Measurements from ENCODE around the gene DCP1B.

Gene DCP1B

DNA sequence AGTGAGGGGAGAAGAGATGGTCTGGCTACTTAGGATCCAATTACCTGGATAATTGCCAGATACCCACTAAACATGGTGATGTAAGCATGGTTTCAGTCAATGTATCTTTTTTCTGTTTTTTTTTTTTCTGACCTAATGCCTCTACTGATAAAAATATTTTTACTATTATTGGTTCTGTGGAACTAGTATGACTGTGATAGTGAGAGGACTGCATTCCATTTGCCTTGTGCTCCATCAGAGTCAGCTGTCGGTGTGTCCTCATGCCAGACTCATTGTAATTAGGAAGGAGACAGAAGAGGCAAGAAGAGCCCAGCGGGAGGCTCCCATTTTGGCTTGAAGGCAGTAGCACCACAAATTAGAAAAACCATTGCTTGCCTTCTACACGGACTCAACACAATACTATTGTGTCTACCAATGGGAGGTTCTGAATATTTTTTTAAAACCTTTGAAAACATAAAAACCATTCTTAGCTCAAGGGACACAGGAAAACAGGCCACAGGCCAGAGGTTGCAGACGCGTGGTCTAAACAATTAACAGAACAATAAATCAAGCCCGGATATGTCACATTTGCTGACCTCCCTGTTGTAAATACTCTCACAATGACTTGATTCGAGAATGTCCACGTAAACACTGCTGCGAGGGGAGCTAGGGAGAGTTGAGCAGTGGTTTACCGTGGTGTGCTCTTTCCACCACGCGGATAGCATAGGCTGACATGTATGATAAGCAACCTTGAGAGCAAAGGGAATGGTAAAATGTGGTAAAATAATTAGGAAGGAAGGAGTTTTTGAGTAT, 13.5 kb upstream of the DCP1B start:
- no peak for DNase-seq (ENCODE audit: low spot score)

DNA sequence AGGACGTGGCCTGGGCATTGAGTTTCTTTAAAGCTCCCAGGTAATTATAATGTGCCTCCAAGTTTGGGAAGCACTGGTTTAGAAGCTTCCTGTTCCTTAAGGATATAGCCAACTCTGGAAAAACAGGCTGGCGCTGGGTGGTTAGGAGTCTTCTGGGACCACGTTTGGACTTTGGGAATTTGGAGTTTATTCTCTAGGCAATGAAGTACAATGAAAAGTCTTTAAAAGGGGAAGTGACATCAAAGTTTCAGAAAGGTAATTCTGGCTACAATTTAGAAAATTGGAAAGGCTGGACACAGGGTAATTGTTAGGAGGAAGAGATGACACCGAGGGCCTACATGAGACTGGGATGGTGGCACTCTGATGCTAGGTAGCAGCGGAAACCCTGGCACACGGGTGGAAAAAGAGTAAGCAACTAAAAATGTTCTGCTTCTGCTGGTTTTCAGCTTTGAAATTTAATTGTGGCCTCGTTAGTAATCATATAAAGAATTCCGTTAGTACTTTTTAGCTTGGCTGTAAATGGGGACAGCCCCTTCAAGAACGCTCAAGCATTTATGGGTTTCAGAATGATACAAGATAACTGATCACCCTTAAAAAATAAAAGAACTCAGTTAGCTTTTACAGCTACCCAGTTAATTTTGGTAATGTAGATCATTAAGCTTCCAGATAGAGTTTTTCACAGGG, 12.7 kb upstream of the DCP1B start:
- DNase-seq (ENCODE audit: low spot score): no peak

DNA sequence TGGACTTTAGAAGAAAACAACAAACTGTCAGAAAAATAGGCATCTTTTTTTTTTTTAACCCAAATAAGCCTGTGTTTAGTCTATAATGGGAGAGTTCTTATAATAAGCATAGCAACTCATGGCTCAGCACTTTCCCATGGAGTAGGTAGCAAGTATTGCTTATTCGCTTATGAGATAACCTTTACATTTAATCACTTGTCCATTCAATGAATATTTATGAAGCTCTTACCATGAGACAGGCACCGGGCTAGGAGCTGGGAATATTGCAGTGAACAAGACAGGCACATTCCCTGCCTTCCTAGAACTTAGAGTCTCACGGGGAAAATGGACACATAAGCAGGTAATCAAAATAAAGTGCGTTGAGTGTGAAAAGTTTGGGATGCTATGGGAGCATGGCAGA, 10.0 kb upstream of the DCP1B start:
- no peak for DNase-seq (ENCODE audit: low spot score)

DNA sequence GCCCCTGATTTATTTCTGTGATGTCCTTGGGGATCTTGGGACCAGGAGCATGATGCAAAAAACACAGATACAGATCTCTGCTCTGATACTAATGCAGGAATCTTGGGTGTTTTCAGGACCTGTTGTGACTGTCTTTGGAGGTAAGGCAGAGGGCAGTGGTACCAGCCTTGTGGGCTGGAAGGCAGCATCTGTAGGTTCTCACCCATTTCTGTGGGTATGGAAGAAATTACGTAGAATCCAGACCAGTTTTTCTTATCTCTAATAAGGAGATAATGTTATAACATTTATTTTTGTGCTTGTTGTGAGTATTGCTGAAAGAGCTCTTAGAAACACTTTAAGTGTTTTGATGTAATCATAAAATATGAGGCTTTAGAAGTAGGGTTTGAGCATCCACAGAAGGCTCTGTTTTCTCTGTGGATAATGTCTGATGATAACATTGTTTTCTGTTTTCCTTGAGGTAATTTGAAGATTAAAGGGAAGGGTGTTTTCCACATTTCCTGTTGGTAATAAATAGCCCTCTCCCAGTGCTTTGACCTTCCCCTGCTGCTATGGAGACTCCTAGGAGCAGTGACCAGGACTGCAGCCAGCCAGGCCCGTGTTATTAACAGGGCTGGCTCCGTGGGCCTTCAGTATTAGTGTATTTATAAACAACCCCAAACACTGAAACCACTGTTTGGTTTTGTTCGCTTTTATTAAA, 9.4 kb upstream of the DCP1B start:
- DNase-seq (ENCODE audit: low spot score): no peak

DNA sequence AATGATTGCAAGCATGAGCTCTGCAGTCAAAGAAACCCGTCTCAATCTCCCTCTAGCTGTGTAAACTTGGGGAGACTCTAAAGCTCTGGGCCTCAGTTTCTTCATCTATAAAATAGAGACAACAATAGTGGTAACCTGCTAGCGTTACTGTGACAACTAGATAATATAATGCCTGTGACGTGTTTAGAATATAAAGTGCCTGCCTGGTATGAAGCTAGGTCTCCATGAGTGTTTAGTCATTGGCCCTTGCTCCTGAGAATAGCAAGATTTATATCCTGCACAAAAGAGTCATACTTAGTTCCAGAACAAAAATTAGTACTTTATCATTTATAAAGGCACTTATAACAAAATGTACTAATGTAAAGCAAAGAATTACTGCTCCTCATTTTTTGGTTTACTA, 8.8 kb upstream of the DCP1B start:
- no peak for DNase-seq (ENCODE audit: low spot score)

DNA sequence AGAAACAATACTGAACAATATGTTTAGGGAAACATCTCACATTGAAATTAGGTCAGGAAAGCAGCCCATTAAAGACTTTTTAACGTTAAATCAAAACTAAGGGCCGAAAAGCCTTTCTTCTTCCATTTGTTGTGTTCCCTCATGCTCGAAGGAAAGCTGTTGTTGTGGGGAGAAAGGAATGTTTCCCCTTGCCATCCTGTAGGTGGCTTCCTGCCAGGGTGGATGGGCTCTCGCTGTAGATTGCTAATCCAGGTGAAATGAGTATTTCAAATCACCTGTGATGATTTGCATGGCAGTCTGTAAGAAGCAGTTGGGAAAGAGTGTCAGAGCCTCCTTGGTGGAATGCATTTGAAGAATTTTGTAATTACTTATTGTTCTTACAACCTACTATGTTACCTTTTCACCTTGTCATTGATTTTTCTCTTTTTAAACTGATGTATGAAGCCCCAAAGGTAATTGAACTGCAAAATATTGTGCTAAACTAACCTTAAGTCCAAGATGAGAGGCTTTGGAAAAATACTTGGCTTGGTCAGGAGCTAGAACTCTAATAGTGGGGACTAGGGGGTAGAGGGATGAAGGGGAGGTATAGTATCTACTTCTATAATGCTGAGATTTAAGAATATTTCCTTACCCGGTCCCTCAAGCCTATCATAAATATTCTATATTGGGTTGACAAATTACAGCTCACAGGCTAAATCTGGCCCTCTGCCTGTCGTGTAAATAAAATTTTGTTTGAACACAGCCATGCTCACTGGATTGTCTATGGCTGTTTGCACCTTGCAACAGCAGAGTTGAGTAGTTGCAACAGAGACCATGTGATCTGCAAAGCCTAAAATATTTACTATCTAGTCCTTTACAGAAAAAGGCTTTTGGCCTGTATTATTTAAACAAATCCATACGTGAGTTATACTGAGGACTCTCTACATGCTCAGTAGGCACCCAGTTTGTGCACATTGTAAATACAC, 7.7 kb upstream of the DCP1B start:
- DNase-seq (ENCODE audit: low spot score): no peak

DNA sequence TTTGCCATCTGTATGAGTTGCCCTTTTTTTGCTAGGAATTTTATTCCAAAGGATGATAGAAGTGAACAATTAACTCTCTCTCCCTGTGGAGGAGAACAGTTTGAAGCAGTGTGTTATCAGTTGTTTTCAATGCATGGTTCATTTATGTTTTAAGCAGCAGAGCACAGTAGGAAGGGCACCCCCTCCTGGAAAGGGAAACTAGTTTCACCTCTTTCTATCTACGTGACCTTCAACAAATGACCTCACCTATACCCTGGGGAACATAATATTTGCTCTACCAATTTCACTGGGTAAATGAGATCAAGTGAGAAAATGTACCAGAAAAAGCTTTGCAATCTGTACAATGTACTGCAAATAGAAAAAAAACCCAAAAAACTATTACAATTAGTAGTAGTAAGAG, 5.4 kb upstream of the DCP1B start:
- peak; percentile 6 for DNase-seq (ENCODE audit: low spot score)

DNA sequence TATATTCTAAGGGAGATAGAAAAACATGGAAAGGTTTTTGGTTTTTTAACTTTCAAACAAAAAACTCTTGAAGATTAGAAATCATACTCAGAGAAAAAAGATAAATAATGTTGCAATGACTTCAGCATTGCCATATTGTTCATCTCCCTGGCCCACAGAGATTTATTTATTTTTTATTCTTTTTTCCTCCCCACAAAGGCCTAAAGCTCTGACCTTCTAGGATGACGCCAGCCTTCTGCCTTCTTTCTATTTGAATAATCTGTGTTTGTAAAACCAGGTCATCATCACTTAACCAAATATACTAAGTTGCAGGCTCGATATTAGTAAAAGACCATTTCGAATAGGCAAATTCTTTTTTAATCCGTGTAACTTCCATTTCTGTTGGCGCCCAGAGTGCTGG, 4.4 kb upstream of the DCP1B start:
- DNase-seq (ENCODE audit: low spot score): no peak

DNA sequence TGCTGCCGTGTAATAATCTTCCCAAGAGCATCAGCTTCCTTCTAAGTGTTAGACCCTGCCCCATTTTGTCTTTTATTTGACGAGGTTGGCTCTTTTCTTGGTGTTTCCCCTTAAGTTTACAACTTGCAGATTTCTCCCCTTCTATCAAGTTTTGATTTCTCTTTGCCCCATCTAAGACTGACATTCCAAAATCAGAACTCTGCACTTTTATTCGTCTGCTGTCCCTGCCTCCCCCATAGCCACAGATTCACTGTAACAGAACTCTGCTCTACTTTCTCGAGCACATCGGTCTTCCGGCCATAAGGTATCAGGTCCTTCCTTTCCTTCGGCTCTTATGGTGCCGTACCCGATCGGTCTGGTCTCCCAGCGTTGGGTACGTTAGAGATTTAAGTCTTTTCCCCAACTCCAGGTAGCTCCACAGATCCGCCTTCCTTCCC, 563 bp downstream of the DCP1B start:
- DNase-seq (ENCODE audit: low spot score): peak; percentile 37

DNA sequence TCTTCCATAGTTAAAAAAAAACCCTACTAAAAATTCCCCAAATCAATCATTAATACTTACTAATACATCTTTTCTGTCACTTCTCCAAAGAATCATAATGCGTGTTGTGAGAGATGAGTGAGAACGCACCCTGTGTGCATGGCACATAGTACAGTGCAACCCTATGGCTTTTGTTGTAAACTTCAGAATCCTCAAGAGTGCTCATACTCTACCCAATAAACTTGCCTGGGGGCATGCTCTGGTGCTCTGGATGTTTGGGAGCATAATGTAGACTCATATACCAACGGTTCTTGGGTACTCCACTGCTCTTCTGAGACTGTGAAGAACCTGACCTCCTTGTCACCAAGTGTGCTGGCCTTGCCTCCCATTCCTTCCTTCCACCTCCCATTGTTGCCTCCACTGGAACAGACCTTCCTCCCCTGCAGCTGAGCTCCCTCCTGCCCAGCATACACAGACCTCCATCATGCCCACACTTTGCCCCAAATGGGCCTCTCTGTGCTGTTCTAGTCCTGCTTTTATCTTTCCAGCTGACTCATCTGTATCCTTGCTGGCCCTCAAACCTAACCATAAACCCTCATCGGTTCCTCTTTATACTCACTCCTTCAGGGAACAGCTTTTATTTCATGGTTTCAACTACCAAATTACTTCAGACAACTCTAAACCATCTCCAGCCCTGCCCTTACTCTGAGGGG, 8.9 kb downstream of the DCP1B start:
- DNase-seq (ENCODE audit: low spot score): no peak

DNA sequence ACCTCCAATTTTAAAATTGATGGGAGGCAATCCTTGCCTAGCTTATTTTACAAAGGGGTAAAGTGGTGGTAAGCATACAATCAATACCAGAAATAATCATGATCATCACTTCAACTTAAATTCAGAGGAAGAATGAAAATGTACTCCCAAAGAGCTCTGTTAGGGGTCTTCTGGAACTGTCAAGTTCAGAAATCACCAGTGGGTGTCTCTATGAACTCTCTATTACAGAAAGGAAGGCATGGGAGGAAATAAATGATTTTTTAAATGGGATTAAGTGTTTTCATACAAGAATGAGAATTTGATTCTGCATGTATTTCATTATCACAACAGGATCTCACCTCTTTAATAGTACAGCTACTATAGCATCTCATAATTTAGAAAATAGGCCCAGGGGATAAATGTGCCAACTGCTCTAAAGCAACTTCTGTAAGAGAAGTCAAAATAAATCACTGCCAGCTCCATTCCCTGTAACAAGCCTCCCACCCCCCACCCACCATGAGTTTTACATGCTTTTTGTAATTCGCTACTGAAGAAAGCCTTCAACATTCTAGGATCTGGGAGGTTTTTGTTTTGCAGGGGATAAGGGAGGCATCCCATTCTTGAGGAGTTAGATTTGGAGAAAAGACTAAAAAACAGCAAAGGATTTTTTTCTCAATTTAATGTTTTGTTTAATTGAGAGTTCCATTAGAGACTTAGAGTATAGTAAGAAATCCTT, 9.7 kb downstream of the DCP1B start:
- no peak for DNase-seq (ENCODE audit: low spot score)

DNA sequence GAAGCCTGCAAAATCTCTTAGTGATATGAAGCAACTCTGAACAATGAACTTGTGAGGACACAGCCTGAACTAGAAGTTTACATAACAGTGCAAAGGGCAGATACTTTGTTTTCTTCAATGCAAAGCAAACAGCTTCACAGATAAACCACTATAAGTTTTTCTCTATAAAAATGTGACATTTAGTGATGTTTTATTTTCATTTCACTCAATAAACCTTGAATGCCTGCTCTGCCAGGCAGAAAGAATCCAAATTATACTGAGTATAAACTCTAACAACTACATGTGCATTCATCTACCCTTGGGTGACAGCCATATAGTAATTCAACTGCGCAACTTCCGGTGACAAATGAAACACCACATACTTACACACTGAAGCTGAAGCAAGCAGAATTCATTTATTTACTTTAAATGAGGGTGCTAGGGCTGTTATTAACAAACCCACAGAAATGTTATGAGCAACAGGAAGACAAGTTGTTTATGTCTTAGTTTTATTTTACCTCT, 10.3 kb downstream of the DCP1B start:
- DNase-seq (ENCODE audit: low spot score): peak; percentile 59

DNA sequence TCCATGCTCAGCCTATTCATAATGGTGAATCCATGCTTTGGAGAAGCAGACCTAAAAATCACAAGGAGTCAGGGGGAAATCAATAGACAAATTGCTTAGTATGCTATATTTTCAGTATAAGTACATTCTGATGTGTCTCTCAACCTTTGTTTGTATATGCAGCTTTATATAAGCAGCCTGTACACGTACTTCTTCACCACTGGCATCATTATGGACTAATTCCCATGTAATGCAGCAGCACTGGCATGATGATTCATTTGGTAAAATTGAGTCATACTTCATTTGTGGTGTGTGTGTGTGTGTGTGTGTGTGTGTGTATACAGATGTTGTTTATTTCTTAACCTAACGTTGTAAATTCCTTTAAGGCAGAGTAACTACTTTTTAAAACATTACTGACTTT, 10.9 kb downstream of the DCP1B start:
- DNase-seq (ENCODE audit: low spot score): peak; percentile 64

DNA sequence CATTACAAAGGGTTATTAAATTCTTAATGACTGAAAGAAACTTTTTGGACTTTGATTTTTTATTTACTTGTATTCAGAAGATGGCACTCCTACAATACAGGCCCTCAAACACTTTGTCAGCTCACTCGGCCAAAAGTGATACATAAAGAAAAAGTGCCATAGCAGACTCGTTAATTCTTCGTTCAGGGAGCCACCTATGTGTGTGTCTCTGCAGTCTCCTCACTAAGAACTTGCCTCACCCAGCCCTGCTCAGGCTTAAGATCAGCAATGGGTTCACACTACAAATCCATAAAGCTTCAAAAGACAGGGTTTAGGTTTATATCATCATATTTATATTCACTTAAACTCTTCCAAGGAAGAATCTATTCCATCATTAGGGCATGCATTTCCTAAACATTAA, 11.5 kb downstream of the DCP1B start:
- DNase-seq (ENCODE audit: low spot score): no peak

DNA sequence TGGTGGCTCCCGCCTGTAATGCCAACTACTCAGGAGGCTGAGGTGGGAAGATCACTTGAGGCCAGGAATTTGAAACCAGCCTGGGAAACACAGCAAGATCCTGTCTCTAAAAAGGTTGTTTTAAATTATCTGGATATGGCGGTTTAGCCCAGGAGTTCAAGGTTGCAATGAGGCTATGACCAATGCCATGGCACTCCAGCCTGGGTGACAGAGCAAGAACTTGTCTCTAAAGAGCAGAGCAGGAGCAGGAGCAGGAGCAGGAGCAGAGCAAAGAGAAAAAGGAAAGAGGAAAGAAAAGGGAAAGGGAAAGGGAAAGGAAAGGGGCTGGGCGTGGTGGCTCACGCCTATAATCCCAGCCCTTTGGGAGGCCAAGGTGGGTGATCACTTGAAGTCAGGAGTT, 15.1 kb downstream of the DCP1B start:
- no peak for DNase-seq (ENCODE audit: low spot score)

DNA sequence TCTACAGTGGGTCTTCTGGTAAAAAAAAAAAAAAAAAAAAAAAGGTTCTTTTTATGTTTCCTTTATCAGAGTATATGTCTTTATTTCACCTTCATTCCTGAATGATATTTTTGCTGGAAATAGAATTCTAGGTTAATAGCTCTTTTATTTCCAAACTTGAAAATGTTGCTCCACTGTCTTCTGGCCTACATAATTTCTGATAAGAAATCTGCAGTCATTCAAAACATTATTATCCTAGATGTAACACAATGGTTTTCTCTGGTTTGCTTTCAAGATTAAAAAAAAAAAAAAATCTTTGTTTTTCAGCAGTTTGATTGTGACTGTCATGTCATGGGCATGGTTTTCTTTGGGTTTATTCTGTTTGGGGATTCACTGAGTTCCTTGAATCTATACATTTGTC, 19.5 kb downstream of the DCP1B start:
- no peak for DNase-seq (ENCODE audit: low spot score)

DNA sequence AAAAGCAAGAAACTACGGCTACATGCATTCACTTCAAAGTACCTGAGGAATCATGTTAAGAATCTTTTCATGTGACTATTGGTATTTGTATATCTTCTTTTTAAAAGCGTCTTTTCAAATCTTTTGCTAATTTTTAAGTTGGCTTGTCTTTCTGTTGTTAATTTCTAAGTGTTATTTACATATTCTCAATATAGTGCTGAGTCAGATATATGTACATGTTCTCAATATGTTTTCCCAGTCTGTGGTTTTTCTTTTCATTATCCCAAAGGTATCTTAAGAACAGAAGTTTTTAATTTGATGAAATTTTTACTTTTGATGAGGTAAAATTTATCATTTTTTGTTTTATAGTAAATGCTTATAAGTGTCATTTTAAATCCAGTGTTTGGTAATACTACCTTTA, 24.0 kb downstream of the DCP1B start:
- DNase-seq (ENCODE audit: low spot score): no peak

DNA sequence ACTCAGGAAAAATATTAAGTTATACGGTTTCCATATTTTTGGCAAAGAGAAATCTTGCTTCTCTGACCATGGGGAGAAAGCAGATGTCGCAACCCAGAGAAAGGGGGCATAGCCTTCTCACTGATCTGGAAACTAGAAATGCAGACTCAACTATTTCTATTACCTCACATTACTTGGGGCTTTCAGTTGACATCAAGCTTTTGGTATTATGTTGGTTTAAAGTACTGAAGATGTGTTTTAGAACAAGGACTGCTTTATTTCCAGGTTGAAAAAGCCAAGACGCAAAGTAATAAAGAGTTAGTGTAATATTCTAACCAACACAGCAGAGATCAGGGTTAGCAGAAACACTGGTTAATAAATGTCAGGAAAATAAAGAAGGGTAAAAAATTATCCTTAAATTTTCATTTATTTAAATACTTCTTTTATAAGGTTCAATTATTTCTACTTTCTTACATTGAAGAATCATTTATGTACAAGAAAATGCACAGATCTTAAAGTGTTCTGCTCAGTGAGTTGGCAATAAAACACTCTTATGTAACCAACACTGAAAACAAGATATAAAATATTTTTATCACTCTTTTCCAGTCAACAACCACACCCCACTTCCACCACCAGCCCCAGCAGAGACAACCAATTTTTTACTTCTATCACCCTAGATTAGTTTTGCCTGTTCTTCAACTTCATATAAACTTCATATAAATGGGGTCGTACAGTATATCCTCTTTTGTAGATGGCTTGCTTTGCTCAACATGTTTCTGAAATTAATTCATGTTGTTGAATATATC, 26.0 kb downstream of the DCP1B start:
- DNase-seq (ENCODE audit: low spot score): no peak

DNA sequence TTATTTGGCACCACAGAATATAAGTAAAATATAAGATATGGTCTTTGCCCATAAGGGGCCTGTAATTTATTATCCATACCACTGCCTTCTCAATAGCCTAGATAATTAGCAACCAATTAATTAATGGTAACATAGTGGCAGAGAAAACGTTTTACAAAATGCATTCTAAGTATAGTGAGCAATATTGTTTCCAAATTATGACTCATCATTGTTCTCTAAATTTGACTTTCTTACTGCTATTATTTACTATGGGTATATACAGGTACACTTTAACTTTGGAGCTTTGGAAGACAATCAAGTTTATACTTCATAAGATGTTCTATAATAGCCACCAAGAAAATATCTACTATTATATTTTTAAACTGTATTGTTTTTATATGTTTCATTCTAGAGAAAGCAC, 26.7 kb downstream of the DCP1B start:
- no peak for DNase-seq (ENCODE audit: low spot score)

DNA sequence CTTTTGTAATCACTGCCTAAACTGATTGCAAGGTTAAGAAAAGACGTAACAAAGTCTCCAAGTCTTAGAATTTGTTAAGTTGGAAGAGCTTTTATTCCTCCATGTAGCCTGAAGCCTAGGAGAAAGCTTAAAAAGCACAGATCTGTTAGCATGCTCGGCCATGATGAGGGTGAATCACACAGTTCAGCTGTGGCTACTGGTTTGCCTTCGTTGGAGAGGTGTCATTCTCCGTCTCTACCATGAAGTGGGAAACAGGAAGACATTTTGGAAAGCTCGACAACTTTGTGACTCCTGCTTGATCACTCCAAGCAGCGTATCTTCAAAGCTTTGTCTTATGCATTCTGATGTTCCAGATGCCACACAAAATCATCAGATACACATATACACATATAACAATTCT, 27.1 kb downstream of the DCP1B start:
- no peak for DNase-seq (ENCODE audit: low spot score)
